SKM-1 (cell line): Measurements from ENCODE around the gene DISP3.

Experiments
- DNase-seq: peaks from one replicate; lab custom pipeline; 2025; ENCODE audit not compliant: unreplicated experiment; lab: John Stamatoyannopoulos, UW

The DISP3 gene

DNA sequence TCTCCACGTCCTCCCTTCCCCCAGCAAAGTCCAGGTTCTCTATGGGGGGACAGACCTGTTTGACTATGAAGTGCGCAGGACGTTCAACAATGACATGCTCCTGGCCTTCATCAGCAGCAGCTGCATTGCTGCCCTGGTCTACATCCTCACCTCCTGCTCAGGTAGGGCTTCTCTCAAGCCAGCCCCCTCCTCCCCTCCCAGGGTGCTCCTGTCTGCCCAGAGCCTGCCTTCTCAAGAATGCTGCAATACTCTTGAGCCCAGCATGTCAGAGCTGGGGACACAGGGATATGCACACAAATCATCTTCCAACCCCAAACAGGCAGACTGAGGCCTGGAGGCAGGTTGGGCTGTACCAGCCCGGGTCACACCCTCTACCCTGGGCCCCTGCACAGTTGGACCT lies 35.4 kb downstream of the DISP3 start:
- DNase-seq: no peak

DNA sequence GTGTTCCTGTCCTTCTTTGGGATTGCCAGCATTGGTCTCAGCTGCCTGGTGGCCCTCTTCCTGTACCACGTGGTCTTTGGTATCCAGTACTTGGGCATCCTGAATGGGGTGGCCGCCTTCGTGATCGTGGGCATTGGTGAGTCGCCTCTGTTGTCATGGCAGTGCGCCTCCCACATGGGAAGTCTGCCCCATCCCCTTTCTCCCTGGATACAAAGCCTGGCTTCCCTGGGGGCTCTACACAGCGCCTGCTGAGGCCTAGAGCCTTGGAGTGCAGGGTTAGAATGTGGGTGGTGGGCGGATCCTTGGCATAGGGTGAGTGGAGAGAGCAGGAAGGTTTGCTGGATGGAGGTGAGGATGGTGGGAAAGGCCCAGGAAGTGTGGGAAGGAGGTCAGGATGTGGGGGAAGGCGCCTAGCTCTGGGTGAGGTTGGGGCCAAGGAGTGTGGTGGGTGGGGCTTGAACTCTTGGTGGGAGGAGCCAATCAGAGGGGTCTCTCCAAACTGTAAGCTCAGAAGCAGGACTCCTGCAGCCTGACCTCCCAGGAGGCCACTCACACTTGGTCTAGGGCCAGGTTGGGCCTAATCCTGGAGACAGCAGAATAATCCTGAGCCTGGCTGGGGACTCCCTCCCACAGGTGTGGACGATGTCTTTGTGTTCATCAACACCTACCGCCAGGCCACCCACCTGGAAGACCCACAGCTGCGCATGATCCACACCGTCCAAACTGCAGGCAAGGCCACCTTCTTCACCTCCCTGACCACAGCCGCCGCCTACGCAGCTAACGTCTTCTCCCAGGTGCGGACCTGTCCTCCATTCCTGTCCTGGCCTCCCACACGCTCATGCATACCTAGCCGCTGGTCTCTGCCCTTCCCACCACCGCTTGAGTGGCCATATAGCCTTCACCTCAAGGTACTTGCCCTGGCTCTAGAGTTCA lies 36.7 kb downstream of the DISP3 start:
- no peak for DNase-seq

DNA sequence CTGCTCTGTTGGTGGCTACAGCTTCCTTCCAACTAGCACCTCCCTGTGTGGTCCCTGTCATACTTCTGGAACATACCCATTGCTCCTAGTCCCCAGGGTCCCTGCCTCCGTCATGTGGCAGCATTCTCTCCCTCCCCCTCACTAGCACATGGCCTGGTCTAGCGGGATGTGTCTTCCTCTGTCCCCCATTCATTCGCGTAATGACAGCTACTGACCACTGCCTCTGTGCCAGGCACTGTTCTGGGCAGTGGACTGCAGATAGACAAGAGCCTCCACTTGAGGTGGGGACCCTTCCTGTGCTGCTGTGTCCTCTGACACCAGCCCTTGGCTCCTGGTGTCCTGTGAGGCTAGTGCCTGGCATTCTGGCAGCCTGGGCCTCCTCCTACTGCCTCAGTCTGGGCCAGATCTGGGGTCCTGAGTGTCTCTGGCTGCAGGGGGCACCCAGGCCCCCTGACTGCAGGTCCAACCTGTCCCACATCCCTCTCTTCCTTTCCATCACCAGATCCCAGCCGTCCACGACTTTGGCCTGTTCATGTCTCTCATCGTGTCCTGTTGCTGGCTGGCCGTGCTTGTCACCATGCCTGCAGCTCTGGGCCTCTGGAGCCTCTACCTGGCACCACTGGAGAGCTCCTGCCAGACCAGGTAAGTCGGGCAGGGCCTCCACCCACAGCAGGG lies 38.1 kb downstream of the DISP3 start:
- no peak for DNase-seq

DNA sequence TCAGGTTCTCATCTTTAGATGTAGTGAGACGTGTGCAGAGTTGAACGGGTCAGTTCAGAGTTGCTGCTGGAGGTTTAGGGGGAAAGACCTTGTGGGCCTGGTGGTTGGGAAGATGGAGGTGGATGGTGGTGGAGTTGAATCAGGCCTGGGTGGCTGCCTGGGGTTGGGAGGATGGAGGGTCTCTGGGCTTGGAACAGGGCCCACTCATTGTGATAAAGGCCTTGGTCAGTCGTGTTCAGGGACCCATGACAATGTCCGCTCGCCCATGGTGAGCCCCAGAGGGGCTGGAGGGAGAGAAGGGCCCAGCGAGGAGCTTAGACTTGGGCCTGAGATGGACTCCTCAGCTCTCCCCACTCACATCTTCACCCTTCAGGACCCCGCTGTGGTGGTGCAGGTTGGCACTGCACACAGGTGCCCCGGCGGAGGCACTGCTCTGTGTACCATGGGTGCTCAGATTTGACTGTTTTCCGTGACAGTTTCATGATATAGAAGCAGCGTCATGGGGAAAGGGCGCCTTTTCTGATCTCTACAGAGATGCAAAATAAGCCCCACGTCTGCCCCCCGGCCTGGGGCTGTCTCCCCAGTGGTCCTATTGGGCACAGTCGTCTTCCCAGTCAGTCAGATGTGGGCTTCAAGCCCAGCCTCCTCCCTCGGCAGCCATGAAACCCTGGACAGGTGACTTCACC lies 39.2 kb downstream of the DISP3 start:
- no peak for DNase-seq

DNA sequence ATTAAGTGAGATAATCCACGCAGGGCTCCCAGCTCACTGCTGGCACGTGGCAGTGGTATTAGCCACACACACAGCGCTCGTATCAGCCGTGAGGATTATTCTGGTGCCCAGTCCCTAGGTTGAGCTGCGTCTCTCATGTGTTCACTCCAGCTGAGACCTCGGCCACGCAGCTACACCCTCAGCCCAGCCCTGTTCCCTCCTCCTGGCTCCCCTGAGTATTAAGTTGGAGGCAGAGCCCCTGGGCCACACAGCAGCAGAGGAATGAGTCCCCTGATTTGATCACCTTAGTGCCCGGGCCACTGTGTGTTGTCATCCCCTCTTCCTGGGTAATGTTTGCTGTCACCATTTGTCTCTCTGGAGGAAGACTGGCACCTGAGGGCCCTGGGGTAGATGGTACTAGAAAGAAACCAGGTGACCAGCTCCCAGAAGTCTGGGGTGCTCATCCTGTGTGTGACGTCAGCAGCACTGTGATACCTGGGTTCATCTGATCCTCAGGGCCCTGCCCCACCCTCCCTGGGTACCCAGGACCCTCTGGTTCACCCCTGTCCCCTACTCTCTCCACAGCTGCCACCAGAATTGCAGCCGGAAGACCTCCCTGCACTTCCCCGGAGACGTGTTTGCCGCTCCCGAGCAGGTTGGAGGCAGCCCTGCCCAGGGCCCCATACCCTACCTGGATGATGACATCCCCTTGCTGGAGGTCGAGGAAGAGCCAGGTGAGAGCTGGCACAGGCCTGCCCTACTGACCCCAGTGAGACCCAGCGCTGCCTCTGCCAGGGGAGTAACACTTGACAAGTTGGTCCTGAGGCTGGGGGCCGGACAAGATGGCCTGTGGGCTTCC lies 40.1 kb downstream of the DISP3 start:
- DNase-seq: no peak

DNA sequence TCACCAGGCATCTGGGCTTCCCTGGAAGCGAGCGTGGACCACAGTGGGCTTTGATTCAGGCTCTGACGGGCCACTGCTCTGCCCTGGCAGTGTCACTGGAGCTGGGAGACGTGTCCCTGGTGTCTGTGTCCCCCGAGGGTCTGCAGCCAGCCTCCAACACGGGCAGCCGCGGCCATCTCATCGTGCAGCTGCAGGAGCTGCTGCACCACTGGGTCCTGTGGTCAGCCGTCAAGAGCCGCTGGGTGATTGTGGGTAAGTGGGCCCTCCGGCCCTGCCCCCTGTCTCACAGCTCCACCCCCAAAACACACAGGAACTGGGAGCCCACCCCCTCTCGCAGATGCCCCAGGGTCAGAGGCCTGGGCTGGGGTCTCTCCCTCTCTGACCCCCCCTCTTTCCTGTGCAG lies 40.7 kb downstream of the DISP3 start:
- no peak for DNase-seq

DNA sequence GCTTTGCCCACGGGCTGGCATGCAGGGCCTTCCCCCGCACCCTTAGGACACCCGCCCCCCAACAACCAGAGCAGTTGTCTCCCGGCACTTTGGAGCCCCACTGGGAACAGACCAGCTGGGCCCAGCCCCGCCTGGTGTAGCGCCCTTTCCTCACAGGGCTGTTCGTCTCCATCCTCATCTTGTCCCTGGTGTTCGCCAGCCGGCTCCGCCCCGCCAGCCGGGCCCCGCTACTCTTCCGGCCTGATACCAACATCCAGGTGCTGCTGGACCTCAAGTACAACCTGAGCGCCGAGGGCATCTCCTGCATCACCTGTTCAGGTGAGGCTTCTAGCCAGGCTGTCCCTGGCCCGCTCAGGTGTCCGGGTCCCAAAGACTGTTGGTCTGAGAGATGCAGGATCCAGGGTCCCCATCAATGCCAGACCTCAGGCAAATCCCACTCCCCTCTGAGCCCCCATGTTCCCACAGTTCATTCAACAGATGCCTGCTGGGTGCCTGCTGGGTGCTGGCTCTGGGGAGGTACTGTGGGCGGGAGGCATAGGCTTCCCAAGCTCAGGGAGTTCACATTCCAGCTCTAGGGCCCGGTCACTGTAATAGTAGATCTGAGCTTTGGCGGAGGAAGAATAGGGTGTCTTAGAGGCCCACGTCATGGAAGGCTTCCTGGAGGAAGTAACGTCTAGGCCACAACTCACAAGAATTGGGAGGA lies 41.7 kb downstream of the DISP3 start:
- no peak for DNase-seq

DNA sequence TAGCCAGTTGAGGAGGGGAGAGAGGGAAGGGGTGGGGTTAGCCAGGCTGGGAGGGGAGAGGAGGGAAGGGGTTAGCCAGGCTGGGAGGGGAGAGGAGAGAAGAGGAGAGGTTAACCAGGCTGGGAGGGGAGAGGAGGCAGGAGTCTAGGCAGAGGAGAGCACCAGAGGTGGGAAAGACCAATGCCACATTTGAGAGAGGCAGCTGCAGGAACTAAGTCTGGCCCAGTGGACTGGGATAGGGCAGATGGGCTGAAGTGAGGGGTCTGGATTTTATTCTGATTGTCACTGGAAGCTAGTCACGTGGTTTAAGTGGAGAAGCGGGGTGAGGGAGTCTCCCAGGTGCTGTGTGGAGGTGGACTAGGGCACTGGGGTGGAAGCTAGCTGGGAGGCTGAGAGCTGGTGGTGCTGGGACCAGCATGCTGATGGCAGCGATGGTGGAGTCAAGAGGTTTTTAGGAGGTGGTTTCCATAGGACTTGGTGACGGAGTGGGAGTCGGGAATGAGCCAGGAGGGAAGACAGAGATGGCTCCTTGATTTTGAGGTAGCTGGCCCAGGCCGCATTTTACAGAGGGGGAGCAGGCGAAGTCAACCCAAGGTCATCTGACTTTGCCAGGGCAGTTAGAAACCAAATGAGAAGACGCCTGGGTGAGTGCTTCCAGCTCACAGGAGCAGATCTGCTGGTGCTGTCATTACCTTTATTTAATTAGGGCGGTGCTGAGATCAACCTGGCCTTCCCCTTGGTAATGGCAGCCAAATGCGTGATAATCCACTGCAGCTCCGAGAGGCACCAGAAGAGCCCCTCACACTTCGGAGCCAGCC lies 42.8 kb downstream of the DISP3 start:
- DNase-seq: no peak

DNA sequence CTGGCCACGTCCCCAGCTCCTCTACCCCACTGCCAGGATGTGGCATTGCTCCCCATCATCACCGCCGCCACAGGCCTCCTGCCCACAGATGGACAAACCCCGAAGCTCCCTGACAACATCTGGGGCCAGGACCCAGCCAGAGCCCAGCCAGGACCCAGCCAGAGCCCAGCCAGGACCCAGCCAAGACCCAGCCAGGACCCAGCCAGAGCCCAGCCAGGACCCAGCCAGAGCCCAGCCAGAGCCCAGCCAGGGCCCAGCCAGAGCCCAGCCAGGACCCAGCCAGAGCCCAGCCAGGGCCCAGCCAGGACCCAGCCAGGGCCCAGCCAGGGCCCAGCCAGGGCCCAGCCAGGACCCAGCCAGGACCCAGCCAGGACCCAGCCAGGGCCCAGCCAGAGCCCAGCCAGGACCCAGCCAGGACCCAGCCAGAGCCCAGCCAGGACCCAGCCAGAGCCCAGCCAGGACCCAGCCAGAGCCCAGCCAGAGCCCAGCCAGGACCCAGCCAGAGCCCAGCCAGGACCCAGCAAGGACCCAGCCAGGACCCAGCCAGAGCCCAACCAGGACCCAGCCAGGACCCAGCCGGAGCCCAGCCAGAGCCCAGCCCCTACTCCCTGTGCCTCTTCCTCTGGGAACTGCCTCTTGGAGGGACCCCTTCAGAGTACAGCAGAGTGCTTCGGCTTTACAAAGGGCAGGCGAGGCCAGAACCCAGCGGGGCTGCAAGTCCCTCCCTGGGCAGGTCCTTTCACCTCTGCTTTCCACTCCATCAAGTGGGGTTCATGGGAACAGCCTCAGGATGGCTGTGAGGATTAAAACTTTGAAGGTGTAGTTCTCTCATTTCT lies 43.7 kb downstream of the DISP3 start:
- DNase-seq: no peak

DNA sequence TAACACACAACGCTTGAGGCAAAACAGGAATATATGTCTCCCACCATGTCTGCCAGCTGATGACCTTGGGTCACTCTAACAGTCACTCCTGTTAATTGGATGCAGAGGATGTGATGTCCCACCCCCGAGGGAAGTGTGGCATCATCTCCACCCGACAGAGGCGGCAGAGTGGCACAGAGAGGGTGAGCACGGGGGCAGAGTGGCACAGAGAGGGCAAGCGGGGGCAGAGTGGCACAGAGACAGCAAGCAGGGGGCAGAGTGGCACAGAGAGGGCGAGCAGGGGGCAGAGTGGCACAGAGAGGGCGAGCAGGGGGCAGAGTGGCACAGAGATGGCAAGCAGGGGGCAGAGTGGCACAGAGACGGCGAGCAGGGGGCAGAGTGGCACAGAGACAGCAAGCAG lies 44.3 kb downstream of the DISP3 start:
- no peak for DNase-seq

DNA sequence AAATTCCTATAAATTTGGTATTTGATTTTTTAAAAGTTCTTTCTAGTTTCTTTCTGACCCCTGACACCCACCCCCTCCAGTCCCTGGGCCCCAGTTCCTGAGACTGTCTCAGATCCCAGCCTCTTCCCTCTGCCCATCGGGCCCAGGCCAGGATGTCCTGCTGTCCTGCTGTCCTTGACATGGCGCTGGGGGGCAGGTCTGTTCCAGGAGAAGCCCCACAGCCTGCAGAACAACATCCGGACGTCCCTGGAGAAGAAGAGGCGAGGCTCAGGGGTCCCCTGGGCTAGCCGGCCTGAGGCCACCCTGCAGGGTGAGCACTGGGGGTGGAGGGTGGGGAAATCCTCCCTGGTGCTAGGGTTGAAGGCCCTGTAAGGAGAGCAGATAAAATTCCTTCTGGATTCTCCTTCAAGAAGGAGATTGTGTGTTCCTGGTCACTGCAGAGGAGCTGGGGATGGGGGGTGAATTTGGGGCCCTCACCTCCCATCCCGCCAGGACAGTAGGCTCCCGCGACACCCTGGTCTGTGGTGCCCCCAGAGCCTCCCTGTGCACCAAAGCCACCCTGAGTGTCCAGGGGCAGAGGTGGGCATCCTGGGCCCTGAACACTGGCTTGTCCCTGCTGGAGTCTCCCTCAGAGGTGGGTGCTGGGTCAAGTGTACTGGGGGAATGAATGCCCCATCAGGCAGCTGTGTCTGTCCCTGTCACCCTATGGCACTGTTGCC lies 45.0 kb downstream of the DISP3 start:
- no peak for DNase-seq

DNA sequence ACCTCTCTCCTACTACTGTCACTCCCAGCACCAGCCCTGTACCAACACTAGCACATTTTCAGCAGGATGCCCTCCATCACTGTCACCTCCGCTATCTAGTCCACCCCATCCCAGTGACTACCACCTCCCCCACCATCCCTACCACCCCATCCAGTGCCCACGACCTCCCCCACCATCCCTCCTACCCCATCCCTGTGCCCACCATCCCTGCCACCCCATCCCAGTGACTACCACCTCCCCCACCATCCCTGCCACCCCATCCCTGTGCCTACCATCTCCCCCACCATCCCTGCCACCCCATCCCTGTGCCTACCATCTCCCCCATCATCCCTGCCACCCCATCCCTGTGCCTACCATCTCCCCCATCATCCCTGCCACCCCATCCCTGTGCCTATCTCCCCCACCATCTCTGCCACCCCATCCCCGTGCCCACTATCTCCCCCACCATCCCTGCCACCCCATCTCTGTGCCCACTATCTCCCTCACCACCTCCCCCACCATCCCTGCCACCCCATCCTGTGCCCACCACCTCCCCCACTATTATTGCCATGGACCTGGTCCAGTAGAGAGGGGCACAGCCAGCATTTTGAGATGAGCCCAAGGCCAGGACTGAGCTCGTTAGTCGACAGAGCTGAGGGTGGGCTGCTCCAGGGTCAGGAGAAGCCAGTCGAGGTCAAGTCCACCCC lies 45.7 kb downstream of the DISP3 start:
- DNase-seq: no peak

DNA sequence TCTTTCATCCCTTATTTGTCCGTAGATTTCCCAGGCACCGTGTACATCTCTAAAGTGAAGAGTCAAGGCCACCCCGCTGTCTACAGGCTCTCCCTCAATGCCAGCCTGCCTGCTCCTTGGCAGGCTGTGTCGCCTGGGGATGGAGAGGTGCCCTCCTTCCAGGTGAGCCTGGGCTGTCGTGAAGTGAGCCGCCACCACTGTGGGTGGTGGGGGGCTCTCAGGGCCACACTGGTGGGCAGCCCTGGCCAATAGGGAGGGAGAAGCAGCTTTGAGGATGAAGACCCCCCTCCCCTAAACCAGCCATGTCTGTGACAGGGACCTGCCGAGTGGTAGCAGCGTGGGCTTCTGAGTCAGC lies 46.2 kb downstream of the DISP3 start:
- DNase-seq: no peak

DNA sequence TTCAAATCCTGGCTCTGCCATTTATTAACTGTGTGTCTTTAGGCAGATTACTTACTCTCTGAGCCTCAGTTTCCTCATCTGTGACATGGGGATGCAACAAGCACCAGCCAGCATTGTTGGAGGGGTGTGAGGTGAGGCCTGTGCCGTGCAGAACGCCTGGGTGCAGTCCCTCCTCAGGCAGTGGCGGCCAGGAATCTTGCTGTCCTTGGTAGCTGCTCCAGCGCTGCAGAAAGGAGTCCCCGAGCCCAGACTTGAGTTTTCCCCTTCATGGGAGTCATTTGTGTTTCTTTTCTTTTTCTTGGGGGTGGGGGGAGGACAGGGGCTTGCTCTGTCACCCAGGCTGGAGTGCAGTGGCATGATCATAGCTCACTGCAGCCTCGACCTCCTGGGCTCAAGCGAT lies 46.6 kb downstream of the DISP3 start:
- no peak for DNase-seq

DNA sequence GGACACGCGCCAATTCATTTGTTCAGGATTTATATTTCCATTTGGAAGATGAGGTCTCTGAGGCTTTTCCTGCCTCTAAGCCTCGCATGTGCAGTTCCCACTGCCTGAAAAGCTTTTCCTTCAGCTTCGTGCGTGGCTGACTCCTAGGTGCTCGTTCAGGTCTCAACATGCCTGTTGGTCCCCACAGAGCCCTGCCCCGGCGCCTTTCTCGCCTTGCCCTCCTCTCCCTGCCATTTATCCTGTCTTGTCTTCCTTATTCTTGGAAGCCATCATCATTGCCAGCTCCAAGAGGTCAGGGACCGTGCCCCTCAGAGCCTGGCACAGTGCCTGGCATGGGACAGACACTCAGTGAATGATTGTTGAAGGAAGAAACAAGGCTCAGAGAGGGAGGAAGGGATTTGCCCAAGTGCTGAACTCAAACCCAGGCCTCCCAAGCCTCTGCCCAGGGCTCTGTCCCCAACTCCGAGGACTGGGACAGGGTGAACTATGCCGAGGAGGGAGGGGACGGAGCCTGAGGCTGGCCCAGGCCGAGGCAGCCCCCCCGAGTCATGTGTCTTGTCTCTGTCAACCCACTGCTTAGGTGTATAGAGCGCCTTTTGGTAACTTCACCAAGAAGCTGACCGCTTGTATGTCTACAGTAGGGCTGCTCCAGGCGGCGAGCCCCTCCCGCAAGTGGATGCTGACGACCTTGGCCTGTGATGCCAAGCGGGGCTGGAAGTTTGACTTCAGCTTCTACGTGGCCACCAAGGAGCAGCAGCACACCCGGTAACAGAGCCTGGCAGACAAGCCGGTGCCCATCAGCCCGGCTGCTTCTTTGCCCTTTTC lies 47.3 kb downstream of the DISP3 start:
- no peak for DNase-seq

DNA sequence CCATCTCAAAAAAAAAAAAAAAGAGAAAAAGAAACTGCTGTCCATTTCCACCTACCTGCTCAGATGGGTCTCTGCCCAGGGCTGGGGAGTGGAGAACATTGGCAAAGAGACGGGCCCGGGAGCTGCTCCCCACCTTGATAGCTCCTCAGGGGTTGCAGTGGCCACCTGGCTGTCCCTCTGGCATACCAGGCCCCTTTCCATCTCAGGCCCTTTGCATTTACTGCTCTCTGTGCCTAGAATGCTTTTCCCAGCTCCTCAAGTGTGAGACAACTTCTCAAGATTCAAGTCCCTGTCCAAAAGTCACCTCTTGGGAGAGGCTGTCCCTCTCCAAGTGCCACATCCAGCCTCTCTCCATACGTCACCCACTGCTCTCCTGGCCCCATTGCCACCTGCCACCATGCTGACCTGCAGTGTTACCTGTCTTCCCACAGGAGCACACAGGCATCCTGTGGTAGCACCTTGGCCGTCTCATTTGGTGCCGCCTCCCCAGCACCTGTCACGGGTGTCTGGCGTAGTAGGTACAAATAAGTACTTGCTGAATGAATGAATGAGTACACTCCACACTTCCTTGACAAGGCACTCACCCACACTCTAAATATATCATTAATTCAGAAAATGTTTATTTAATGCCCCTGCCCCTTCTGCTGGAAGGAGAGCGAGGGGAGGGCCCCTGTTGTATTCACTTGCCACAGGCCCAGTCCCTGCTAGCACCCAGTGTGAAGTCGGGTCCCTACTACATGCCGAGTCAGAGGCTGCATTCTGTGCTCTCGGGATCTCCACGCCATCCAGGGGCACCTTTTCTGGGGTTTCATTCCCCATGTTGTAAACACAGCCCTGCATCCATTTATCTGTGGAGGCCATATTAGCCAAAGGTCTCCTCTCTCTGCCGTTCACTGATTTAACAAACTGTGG lies 48.8 kb downstream of the DISP3 start:
- DNase-seq: no peak
